VCaP (cell line): Measurements from ENCODE around the gene NEK8.
A peak's percentile ranks its signal among the peaks of the same experiment; 100 is the strongest.

Source experiments
- H3K27ac ChIP-seq: fragments of 450-650 bp; 2 replicates; pipeline ENCODE4 v1.5.1; 2017
- CTCF ChIP-seq: fragments of 450-650 bp; conservative IDR thresholded peaks from 2 replicates; pipeline ENCODE4 v1.5.1; 2017; ENCODE audit warnings: mild to moderate bottlenecking, moderate library complexity

Gene NEK8

DNA sequence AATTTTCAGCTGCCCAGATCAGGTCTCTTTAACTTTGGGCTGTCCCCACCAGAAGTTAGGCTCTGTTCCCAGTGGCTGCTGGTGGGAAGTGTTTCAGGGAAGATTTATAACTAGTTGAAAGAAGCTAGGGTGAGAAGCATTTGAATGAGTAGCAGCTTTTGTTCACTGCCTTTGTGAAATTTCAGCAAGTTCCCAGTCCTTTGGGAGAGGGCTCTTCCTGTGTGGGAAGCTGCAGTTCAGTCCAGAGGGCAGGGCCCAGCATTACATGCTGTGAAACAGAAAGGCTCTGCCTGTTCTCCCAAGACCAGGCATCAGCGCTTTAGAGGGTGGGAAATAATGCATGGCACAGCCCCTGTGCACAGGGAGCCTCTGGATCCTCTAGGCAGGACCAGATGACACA lies 34.7 kb upstream of the NEK8 start:
- H3K27ac ChIP-seq = no peak overlapping the region
- no peak for TF ChIP-seq CTCF

GRCh38 chr17:28698253-28698941 lies 30.2 kb upstream of the NEK8 start:
- TF ChIP-seq CTCF = 0 out of 2 replicates have a peak, but pooled peaks have one; percentile 29
- peak overlapping the region; percentile 74 for H3K27ac ChIP-seq

GRCh38 chr17:28700278-28700677 lies 28.3 kb upstream of the NEK8 start:
- no peak for TF ChIP-seq CTCF
- H3K27ac ChIP-seq = peak overlapping the region; percentile 74; the same call in 1 of the 2 replicates

GRCh38 chr17:28700830-28701492 lies 27.6 kb upstream of the NEK8 start:
- no peak for TF ChIP-seq CTCF
- peak overlapping the region; percentile 74 for H3K27ac ChIP-seq

GRCh38 chr17:28702026-28702751 lies 26.4 kb upstream of the NEK8 start:
- no peak for TF ChIP-seq CTCF
- H3K27ac ChIP-seq = peak overlapping the region; percentile 74

DNA sequence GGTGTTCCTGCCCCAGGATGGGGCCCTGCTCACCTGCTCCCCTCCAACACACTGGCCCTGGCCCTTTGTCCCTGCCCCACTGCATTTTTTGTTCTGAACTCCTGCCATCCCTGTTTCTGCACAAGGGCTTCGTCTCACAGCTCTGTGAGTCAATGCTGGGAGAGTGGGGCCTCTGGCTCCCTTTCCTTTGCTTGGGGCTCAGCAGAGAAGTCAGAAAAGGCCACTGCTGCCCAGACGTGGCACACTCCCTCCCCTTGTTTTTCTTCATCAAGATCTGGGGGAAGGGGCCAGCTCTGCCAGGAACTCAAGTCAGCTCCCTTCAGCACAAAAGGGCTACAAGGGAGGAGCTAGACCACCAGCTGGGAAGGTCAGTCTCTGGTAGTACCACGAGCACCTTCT lies 25.8 kb upstream of the NEK8 start:
- TF ChIP-seq CTCF = no peak
- peak overlapping the region; percentile 74 for H3K27ac ChIP-seq

DNA sequence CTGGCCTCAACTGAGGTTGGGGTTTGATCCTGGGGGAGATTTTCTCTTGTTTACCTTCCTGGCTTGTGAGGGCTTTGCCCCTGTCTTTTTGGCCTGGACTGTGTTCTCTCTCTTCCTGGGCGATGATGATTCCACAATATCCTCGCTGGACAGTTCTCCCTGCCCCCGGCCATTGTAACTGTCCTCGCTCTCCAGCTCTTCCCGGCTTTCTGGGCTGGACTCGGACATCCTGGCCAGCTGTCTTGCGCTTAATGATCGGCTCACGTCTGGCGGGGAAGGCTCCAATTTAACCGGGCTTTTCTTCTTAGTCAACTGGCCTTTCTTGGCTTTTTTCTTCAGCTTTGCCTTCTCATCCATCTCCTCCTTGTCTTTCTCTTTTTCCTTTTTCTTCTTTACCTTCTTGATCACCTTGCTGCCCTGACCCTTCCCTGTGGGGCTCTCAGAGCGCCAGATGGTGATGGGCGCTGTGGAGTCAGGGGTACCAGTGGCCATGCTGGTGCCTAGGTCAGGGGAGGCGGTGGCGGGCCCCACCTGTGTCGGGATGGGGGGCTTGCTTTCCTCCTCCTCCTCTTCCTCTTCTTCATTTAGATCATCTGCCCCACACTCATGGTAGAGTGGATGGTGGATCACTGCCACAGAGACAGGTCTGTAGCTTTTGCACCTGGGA lies 24.9 kb upstream of the NEK8 start:
- no peak for TF ChIP-seq CTCF
- H3K27ac ChIP-seq = peak overlapping the region; percentile 74; the same call in 1 of the 2 replicates
